HCT116 (cell line): ENCODE data around the gene PIGP. TPM values are rescaled to one million over a fixed set of nuclear protein-coding genes. Genes with fewer than 3 reads are reported as not detected.

Experiments
- ATAC-seq: fragments of 200-7000 bp; cut with Tn5 transposase; 2 replicates; pipeline ENCODE4 v1.9.1; 2020; ENCODE audit warnings: mild to moderate bottlenecking, moderate library complexity
- BruUV-seq: library from RNA; stranded (reverse); fragments of 400-500 nt; replicated peaks from 2 replicates; lab custom pipeline; 2021; lab: Mats Ljungman, UMichigan
- CTCF ChIA-PET: fragments of 300-600 bp; sonication (Branson Sonifier 250); formaldehyde crosslinking; loops from one replicate; lab custom pipeline; 2021; ENCODE audit warnings: antibody characterized with exemption; lab: Charles Lee
- POLR2A ChIA-PET: fragments of 300-600, 350-600 bp; sonication (Branson Sonifier 250); formaldehyde crosslinking; loops from one replicate; lab custom pipeline; 2021; ENCODE audit warnings: antibody characterized with exemption; lab: Charles Lee
- RAD21 ChIA-PET, 2 experiments: fragments of 300-600 bp; sonication (Branson Sonifier 250); formaldehyde crosslinking; loops; one replicate each; lab custom pipeline; 2023; ENCODE audit warnings: low total read pairs in 2 of 2; ENCODE audit not compliant: uncharacterized antibody in 2 of 2, unreplicated experiment in 2 of 2, low non-redundant PET in 1 of 2; lab: Charles Lee
- DNase-seq: peaks from one replicate; pipeline ENCODE4 v3.0.0-alpha.2; 2010; ENCODE audit warnings: low read depth, low spot score
- H2AFZ ChIP-seq: fragments of 200-600 bp; shearing (Covaris generic), sonication (generic); 2 replicates; pipeline ENCODE4 v1.6.1; 2017; ENCODE audit warnings: low read depth, mixed run types, mixed read lengths, antibody characterized with exemption, low read length; ENCODE audit not compliant: poor library complexity, severe bottlenecking
- H3K27ac ChIP-seq: 2 replicates; pipeline ENCODE4 v1.5.1; 2012; ENCODE audit warnings: low read depth, low read length
- H3K27me3 ChIP-seq: fragments of 200-600 bp; sonication (generic); 2 replicates; pipeline ENCODE4 v1.6.1; 2016; ENCODE audit warnings: mixed run types, low read length, mixed read lengths; ENCODE audit not compliant: insufficient read depth
- H3K36me3 ChIP-seq, 2 experiments: fragments of 200-500 bp in 1 of 2; fragments of 200-600 bp in 1 of 2; sonication (Bioruptor generic) in 1 of 2; sonication (generic) in 1 of 2; 2 replicates each; pipeline versions ENCODE4 v1.5.1 to v1.6.1; 2014 to 2016; ENCODE audit warnings: low read length in 2 of 2, inconsistent platforms in 1 of 2, mixed read lengths in 1 of 2, mixed run types in 1 of 2; ENCODE audit not compliant: insufficient read depth in 2 of 2, control insufficient read depth in 1 of 2
- H3K4me1 ChIP-seq, 2 experiments: fragments of 200-600 bp in 1 of 2; sonication (generic) in 1 of 2; 2 replicates each; pipeline versions ENCODE4 v1.5.1 to v1.6.1; 2012 to 2017; ENCODE audit warnings: low read length in 2 of 2, inconsistent platforms in 1 of 2, mild to moderate bottlenecking in 1 of 2, mixed read lengths in 1 of 2, mixed run types in 1 of 2, moderate library complexity in 1 of 2; ENCODE audit not compliant: insufficient read depth in 2 of 2, control insufficient read depth in 1 of 2
- H3K4me2 ChIP-seq: fragments of 200-600 bp; sonication (generic); 2 replicates; pipeline ENCODE4 v1.6.1; 2017; ENCODE audit warnings: mixed run types, low read length, mixed read lengths
- H3K4me3 ChIP-seq, 2 experiments: fragments of 200-600 bp in 1 of 2; sonication (generic) in 1 of 2; replicated peaks in 1 of 2; 2 replicates each; pipeline ENCODE4 v1.5.1; 2011 to 2016; ENCODE audit warnings: low read length in 2 of 2, control low read depth in 1 of 2, low read depth in 1 of 2, mild to moderate bottlenecking in 1 of 2, mixed read lengths in 1 of 2, mixed run types in 1 of 2
- H3K79me2 ChIP-seq: fragments of 200-600 bp; sonication (generic); 2 replicates; pipeline ENCODE4 v1.6.1; 2017; ENCODE audit warnings: mild to moderate bottlenecking, mixed run types, low read length, moderate library complexity, mixed read lengths; ENCODE audit not compliant: insufficient read depth
- H3K9ac ChIP-seq: fragments of 200-600 bp; sonication (generic); 2 replicates; pipeline ENCODE4 v1.6.1; 2016; ENCODE audit warnings: low read length, mixed read lengths
- H3K9me2 ChIP-seq: fragments of 200-600 bp; sonication (generic), shearing (Covaris generic); 2 replicates; pipeline ENCODE4 v1.6.1; 2017; ENCODE audit warnings: mixed run types, mild to moderate bottlenecking, moderate library complexity; ENCODE audit not compliant: insufficient read depth
- H3K9me3 ChIP-seq, 2 experiments: fragments of 200-500 bp in 1 of 2; fragments of 200-600 bp in 1 of 2; sonication (Bioruptor generic) in 1 of 2; sonication (generic) in 1 of 2; 2 replicates each; pipeline ENCODE4 v1.6.1; 2014 to 2017; ENCODE audit warnings: low read length in 2 of 2, mixed read lengths in 2 of 2, inconsistent platforms in 1 of 2, low read depth in 1 of 2, mild to moderate bottlenecking in 1 of 2, mixed run types in 1 of 2, moderate library complexity in 1 of 2; ENCODE audit not compliant: control insufficient read depth in 1 of 2, insufficient read depth in 1 of 2
- H4K20me1 ChIP-seq: fragments of 200-600 bp; sonication (generic), shearing (Covaris generic); 2 replicates; pipeline ENCODE4 v1.6.1; 2017; ENCODE audit warnings: mixed run types, mild to moderate bottlenecking, moderate library complexity; ENCODE audit not compliant: insufficient read depth
- ATF3 ChIP-seq: IDR thresholded peaks from 2 replicates; pipeline ENCODE4 v1.6.1; 2012
- CEBPB ChIP-seq: IDR thresholded peaks from 2 replicates; pipeline ENCODE4 v1.6.1; 2012; ENCODE audit warnings: low read depth
- CTCF ChIP-seq, 3 experiments: fragments of 200-600 bp in 1 of 3; sonication (generic) in 1 of 3; IDR thresholded peaks in 2 of 3; conservative IDR thresholded peaks in 1 of 3; 2 replicates each; pipeline ENCODE4 v1.5.1; 2012 to 2017; ENCODE audit warnings: low read depth in 2 of 3, low read length in 2 of 3, antibody characterized with exemption in 1 of 3, borderline replicate concordance in 1 of 3, control low read depth in 1 of 3, mild to moderate bottlenecking in 1 of 3, mixed read lengths in 1 of 3, mixed run types in 1 of 3, moderate library complexity in 1 of 3; ENCODE audit not compliant: insufficient read depth in 1 of 3
- ELF1 ChIP-seq: IDR thresholded peaks from 2 replicates; pipeline ENCODE4 v1.6.1; 2012; ENCODE audit warnings: low read depth, borderline replicate concordance
- EZH2 ChIP-seq: fragments of 200-600 bp; sonication (generic); IDR thresholded peaks from 2 replicates; pipeline ENCODE4 v1.6.1; 2017; ENCODE audit warnings: antibody characterized with exemption, mixed run types
- FOSL1 ChIP-seq: IDR thresholded peaks from 2 replicates; pipeline ENCODE4 v1.6.1; 2012; ENCODE audit warnings: low read depth
- MAX ChIP-seq: IDR thresholded peaks from 2 replicates; pipeline ENCODE4 v1.6.1; 2012
- RAD21 ChIP-seq: IDR thresholded peaks from 2 replicates; pipeline ENCODE4 v1.6.1; 2012; ENCODE audit warnings: low read depth, mild to moderate bottlenecking
- SIN3A ChIP-seq: IDR thresholded peaks from 2 replicates; pipeline ENCODE4 v1.6.1; 2012; ENCODE audit warnings: low read depth
- SP1 ChIP-seq: IDR thresholded peaks from 2 replicates; pipeline ENCODE4 v1.6.1; 2012; ENCODE audit warnings: low read depth
- SRF ChIP-seq: IDR thresholded peaks from 2 replicates; pipeline ENCODE4 v1.6.1; 2012; ENCODE audit warnings: low read depth
- TCF7L2 ChIP-seq: IDR thresholded peaks from 2 replicates; pipeline ENCODE4 v1.7.0; 2011; ENCODE audit warnings: borderline replicate concordance, inconsistent platforms; ENCODE audit not compliant: insufficient read depth, insufficient read length; ENCODE audit errors: extremely low read depth
- ZBTB33 ChIP-seq: IDR thresholded peaks from 2 replicates; pipeline ENCODE4 v1.6.1; 2011; ENCODE audit warnings: mild to moderate bottlenecking, low read length, moderate library complexity; ENCODE audit not compliant: insufficient replicate concordance; ENCODE audit errors: extremely low read depth
- ZNF274 ChIP-seq: fragments of 200-500 bp; sonication (Bioruptor generic); IDR thresholded peaks from 2 replicates; pipeline ENCODE4 v1.6.1; 2014; ENCODE audit warnings: mild to moderate bottlenecking, low read depth, low read length, inconsistent platforms
- intact Hi-C: fragments of 100-400 bp; cut with micrococcal nuclease; formaldehyde crosslinking; loops from 2 replicates; pipeline ENCODE4 v1.10.0; 2022
- total RNA-seq: library from RNA; stranded (reverse); gene quantifications from one replicate; pipeline ENCODE4 v1.2.1, GENCODE V29; 2021; ENCODE audit not compliant: unreplicated experiment

The PIGP gene
- total RNA-seq, 1 experiment from 2014 or later: 23.5 TPM

- no peak overlapping the region for H3K4me3 ChIP-seq
- H3K4me2 ChIP-seq: peak overlapping the region; percentile 21; the same call in 1 of the 2 replicates
- H3K4me1 ChIP-seq: peaks cover 6 to 12% of the 10 kb centered on the region in 2 experiments; a peak in 3 of 4 replicates
- peaks cover 17% of the 10 kb centered on the region; the same call in 1 of the 2 replicates for H4K20me1 ChIP-seq
- TF ChIP-seq CTCF (IDR thresholded peaks at IDR 0.05 in 2 of 3, conservative IDR thresholded peaks at IDR 0.05 in 1 of 3; ENCODE audit: borderline replicate concordance in 1 of 3, insufficient read depth in 1 of 3, low read depth in 2 of 3, low read length in 2 of 3): peak; percentile 39 to 57 (median 56); a peak in 4 of 6 replicates
- no peak for TF ChIP-seq CEBPB
- TF ChIP-seq ATF3: no peak
- TF ChIP-seq SP1: no peak
- TF ChIP-seq ZNF274: no peak
- no peak for TF ChIP-seq ZBTB33
- TF ChIP-seq MAX: no peak
- TF ChIP-seq SRF: no peak
- TF ChIP-seq EZH2: no peak
- TF ChIP-seq ELF1: no peak
- peak; percentile 23; the same call in 1 of the 2 replicates for TF ChIP-seq RAD21
- TF ChIP-seq FOSL1: no peak
- no peak for TF ChIP-seq SIN3A
- no peak for TF ChIP-seq TCF7L2
- H3K79me2 ChIP-seq: peaks cover 100% of the 10 kb centered on the region
- ATAC-seq (peak; percentile 86), DNase-seq (no peak)
- no peak overlapping the region for H3K9ac ChIP-seq
- intact Hi-C loops: no loop called here
- H2AFZ ChIP-seq: no peak overlapping the region
- BruUV-seq: no TSS peak
- H3K36me3 ChIP-seq: no peaks in the 10 kb centered on the region
- H3K9me3 ChIP-seq: no peaks in the 10 kb centered on the region
- ChIA-PET CTCF (interaction anchor here (0.7 to 1.4 kb wide), 4 partner anchors 11 to 103 kb away, joined by 3 to 7 read pairs (median 4); no protein-coding TSS in a partner anchor), POLR2A (no interaction called here), RAD21 (no interaction called here)
- no peak overlapping the region for H3K27ac ChIP-seq
- no peaks in the 10 kb centered on the region for H3K9me2 ChIP-seq
- no peaks in the 10 kb centered on the region for H3K27me3 ChIP-seq
Measured at GRCh38 chr21:37079211-37079824, 6.4 kb upstream of the PIGP start.
